Measurements from ENCODE around the gene RPS28.
"Not testable (repeated sequence)": the region's sequence is repeated elsewhere in the genome, so short reads cannot be mapped to it uniquely, and the experiment has no call there.

RPS28 gene

DNA sequence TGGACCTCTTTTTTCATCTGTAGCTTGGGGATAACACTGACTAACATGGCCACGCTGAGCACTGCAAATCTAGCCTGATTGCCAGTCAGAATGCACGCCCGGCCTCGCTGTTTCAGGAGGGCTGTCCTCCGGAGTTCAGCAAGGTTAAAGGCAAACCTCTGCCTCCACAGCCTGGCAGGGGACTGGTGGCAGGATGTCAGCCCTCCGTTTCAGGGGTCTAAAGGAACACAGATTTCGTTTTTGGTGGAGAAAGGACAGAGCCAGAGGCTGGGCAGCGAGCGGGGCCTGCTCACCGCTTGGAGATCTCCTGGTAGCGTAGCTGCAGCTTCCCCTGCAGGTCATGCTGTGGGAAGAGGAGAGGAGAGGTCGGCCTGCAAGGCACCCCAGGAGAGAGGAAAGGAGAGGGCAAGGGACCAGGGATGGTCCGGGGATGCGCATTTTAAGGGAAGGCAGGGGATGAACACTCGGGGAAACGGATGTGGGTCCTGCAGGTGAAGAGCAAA lies 681 bp upstream of the RPS28 start:
- no peak for DNase-seq

- no peak for DNase-seq
These were observed 816 bp downstream of the RPS28 start for GRCh38 chr19:8321986-8322637.

GRCh38 chr19:8322638-8322997 lies 1.3 kb downstream of the RPS28 start:
- no peak for DNase-seq

GRCh38 chr19:8323781-8324185 lies 2.5 kb downstream of the RPS28 start:
- no peak for DNase-seq

DNA sequence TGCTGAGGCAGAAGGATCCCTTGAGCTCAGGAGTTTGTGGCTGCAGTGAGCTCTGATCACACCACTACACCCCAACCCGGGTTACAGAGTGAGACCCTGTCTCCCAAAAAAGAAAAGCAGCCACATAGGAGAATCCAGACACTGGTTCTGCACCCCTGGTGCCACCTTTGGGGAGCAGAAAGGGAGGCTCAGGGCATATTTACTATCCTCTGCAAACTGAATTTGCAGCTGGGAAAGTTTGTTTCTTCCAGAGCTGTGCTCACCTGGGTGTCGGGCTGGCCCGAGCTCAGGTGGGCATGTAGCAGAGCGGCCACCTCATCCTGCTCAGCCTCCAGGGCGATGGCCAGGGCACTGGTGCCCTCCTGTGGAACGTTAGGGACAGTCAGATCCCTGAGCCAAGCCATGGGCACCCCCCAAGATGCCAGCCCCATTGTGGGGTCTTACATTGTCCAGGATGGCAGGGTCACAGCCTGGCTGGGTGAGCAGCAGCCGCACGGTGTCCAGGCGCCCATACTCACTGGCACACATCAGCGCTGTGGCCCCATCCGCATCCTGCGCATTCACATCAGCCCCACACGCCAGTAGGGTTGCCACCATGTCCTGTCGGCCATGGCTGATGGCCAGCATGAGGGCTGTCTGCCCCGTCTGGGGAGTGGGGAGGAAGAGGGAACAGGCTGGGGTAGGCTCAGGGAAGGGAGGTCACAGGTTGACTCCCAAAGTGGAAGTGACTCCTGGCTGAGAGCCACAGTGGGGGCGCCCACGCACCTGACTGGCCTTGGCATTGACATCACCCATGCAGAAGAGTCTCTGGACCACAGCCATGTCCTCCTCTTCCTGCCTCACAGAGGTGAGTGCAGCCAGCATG lies 3.1 kb downstream of the RPS28 start:
- DNase-seq, result no peak

GRCh38 chr19:8325454-8325853 lies 4.2 kb downstream of the RPS28 start:
- DNase-seq, result no peak

DNA sequence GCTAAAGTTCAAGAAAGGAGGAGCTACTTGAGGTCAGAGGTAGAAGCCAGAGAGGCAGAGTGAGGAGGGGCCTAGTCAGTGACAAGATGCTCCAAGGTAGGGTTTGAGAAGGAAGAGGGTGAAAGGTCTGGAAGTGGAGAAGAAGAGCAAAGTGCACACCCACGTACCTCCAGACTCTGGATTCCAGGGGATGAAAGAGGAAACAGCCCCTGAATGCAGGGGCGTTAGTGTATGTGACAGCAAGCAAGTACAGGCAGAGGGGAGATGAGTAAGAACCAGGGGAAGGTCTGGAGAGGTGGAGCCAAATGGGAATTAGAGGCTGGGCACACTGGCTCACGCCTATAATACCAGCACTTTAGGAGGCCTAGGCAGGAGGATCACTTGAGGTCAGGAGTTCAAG lies 8.7 kb downstream of the RPS28 start:
- DNase-seq, result no peak

DNA sequence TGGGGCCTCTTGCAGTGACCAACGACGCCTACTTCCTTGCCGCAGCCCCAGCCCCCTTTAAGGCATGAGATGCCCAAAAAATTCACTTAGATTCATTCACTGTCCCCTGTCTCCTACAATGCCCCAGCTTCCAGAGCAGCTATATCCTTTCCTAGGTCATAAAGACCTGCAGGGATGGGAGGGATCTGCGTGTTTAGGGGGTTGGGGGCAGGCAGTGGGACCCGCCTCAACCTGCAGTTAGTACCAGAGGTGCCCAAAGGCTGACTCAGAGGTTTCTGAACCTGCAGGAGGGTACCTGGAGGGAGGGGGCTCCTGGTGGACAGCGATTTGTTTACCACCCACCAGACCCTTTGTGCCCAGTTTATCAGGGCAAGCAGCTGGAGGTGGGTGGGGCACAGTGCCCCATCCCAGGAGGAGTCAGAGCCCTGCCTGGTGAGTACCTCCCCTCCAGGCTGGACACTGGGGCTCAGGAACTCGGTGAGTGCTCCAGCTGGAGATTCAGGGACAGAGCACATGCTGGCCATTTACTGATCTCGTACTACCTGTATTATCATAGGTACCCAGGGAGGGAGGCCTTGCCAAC lies 10.1 kb downstream of the RPS28 start:
- no peak for DNase-seq

- DNase-seq, result no peak
These were observed 11.9 kb downstream of the RPS28 start for GRCh38 chr19:8332976-8333766.

DNA sequence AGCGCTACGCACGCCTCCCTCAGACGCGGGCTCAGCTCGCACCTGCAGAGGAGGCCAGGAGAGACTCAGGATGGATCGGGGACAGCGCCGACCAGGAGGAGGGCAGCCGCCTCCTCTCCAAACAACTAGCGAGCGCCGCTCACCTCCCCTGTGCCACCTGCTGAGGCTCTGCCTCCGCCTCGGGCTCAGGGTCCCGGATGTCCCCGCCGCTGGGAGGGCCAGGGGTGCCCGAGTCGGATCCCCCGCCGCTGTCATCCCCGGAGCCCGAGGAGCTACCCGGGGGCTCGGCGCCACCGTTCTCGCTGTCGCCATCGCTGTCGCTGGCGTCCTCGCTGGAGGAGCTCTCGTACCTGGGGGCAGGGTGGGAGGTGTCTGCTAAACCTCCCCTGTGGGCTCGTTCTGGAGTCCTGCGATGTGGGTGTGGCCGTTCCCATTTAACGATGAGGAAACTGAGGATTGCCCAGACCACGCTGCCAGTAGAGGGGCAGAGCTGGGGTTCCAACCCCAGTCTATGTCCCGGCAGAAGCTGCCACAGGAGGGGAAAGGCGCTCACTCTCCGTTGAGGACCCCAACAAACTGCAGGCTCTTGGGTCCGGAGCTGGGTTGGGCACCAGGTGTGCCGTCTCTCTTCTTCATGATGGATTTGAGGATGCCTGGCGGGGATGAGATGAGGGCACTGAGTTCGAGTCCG lies 12.6 kb downstream of the RPS28 start:
- no peak for DNase-seq

DNA sequence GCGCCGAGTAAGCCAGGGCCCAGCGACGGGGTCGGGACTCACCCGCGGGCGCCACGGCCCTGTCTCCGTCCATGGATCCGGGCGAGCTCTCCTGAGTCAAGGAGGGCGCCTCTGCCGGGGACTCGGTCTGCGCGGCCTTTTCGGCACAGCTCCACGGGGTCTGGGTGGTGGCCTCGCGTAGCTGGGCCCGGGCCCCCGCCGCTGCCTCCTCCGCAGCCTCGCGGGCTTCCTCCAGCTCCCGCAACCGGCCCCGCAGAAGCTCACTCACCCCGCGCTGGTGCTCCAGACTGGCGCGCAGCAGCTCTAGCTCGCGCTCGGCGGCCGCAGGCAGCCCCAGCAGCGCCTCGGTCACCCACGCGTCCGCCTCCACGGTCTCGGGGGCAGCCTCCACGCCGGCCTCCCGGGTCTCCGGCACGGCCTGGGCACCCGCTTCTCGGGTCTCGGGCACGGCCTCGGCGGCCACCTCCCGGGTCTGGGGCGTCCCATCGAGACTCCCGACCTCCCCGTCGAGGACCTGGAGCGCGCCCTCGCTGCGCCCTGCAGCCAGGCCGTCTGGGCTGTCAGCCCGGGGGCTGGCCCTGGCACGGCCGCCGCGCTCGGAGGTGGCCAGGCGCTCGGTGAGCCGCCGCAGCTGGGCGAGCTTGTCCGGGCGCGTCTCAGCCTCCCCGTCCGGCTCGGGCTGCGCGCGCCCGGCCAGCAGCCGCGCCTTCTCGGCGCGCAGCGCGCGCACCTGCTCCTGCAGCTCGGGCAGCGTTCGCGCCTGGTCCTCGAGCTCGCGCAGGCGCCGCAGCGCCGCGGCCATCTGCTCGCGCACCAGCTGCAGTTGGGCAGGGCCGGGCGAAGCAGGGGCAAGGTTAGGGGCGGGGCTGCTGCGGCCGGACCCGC lies 13.4 kb downstream of the RPS28 start:
- DNase-seq, result peak; percentile 35

- no peak for DNase-seq
These were observed 14.2 kb downstream of the RPS28 start for GRCh38 chr19:8335343-8336071.

DNA sequence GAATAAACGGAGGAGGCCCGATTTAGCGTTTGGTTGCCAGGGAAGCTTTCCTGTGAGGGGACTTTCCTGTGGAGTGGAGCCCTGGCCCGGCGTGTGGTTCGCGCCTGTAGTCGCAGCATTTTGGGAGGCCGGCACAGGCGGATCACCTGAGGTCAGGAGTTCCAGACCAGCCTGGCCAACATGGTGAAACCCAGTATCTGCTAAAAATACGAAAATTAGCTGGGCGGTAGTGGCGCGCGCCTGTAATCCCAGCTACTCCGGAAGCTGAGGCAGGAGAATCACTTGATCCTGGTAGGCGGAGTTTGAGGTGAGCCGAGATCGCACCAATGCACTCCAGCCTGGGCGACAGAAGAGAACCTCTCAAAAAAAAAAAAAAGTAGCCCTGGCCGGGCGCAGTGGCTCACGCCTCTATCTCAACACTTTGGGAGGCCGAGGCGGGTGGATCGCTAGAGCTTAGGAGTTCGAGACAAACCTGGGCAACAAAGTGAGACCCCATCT lies 14.8 kb downstream of the RPS28 start:
- DNase-seq, result no peak

- no peak for DNase-seq
These were observed 15.4 kb downstream of the RPS28 start for GRCh38 chr19:8336660-8337059.

DNA sequence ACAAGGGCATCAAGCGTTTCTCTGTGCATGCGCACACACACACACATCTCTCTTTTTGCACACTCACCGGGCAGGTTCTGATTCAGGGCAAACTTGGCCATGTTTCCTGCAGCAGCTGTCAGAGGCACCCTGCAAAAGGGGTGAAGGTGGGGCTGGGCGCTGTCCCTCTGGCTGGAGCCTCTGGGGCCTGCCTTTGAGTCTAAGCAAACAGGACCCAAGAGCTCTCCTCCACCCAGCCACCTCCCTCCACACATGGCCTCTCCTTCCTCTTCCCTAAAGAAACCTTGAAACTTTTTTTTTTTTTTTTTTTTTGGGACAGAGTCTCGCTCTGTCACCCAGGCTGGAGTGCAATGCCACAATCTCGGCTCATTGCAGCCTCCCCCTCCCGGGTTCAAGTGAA lies 16.4 kb downstream of the RPS28 start:
- DNase-seq, result no peak

DNA sequence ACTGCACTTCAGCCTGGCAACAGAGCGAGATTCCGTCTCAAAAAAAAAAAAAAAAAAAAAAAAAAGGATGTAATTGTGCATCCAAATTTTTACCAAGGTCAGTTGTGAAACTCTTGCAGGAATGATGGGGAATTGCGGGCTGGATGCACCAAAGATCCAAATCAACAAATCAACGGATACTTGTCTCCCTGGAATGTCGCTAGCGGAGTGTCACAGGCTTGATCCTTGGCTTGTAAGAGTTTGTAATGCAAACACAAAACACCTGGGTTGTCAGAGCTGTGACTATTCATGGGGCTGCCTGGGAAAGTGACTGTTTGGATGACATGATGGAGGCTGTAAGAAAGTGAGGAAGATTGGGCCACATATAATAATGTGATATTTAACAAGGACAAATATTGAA lies 17.5 kb downstream of the RPS28 start:
- no peak for DNase-seq

DNA sequence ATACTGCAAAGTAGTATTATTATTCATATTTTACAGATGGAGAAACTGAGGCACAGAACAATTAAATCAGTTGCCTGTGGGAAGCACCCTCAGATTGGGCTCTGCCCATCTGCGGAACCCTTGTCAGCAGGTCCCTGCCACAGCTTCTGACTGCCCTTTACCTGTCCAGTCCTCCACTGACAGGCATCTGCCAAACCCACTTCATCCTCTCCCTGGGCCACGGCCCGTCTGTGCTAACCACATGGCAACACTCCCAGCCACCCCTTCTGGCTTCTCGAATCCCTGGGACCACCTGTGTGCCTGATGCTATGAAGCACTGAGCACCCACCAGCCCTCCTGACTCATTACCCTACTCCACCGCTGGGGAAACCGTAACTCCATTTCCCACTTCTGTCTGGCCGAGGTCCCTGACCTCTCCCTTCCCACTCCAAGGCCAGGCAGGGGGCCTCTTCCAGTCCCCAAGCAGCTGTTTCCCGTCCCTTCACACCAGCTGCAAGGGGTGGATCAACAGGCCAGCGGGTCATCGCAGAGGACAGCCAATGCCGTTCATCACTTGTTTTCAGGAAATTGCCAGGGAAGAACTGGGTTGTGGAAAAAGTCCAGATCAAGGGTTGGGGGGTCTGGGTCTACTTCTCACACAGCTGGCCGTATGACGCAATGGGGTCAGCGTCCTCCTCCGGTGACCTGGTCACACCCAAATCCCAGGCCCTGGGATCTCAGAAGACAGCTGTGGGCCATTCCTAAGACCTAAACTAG lies 19.2 kb downstream of the RPS28 start:
- no peak for DNase-seq

- DNase-seq, result not testable (repeated sequence)
These were observed 20.2 kb downstream of the RPS28 start for GRCh38 chr19:8341504-8341903.

DNA sequence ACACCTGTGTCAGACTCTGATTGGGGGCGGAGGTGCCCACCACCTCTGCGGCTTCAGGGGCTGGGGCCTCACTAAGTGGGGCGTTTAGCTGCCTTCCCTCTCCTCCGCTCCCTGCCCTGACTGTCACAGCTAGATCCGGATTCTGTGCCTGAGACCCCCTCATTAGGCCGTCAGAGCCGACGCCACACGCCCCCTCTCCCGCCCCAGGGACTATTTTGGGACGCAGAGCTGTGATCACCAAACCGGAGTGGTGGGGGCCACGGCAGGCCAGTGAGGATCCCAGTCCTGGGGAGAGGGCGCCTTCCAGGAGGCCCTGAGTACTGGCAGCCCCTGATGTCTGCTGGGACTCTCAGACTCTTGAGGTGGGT lies 21.0 kb downstream of the RPS28 start:
- no peak for DNase-seq

Data from NCI-H1092 (cell line).